H1 (cell line): ENCODE results near the gene RHBDL2. TPM values are rescaled to one million over a fixed set of nuclear protein-coding genes. Genes with fewer than 3 reads are reported as not detected.

Experiments used
- ASH2L ChIP-seq: fragments of 200-600, 300-600 bp; sonication (generic); IDR thresholded peaks from one replicate; pipeline ENCODE4 v1.7.1; 2017; ENCODE audit warnings: low read length
- CBX8 ChIP-seq: fragments of 300-800, 300-1000 bp; sonication (generic); IDR thresholded peaks from 2 replicates; pipeline ENCODE4 v1.7.1; 2016; ENCODE audit warnings: low read depth, low read length, borderline replicate concordance
- EP300 ChIP-seq, 2 experiments: IDR thresholded peaks; 1 replicate in 1 of 2; 2 replicates in 1 of 2; pipeline ENCODE4 v1.6.1; 2011 to 2012; ENCODE audit warnings: low read depth in 2 of 2, low read length in 2 of 2, mild to moderate bottlenecking in 2 of 2, borderline replicate concordance in 1 of 2, inconsistent platforms in 1 of 2, moderate library complexity in 1 of 2
- FOSL1 ChIP-seq: IDR thresholded peaks from 2 replicates; pipeline ENCODE4 v1.6.1; 2011; ENCODE audit warnings: mild to moderate bottlenecking, low read depth, low read length, moderate library complexity; ENCODE audit not compliant: insufficient read depth
- JUND ChIP-seq: IDR thresholded peaks from 2 replicates; pipeline ENCODE4 v1.6.1; 2011; ENCODE audit warnings: mild to moderate bottlenecking, improper control_type of control experiment, low read length
- MAFK ChIP-seq: IDR thresholded peaks from 2 replicates; pipeline ENCODE4 v1.6.1; 2012; ENCODE audit warnings: low read depth, mild to moderate bottlenecking, improper control_type of control experiment, low read length
- SP1 ChIP-seq: IDR thresholded peaks from 2 replicates; pipeline ENCODE4 v1.6.1; 2011; ENCODE audit warnings: low read depth, low read length
- polyA plus RNA-seq, 7 experiments: library from polyadenylated mRNA; depleted of rRNA in 3 of 7; stranded (reverse) in 5 of 7; unstranded in 2 of 7; fragments of >200 nt in 5 of 7; fragments of 200-250 nt in 2 of 7; gene quantifications; 1 replicate in 5 of 7; 2 replicates in 1 of 7; 4 replicates in 1 of 7; pipeline versions ENCODE4 v1.2.1 to v1.2.3, GENCODE V29; 2011 to 2013; ENCODE audit warnings: missing spikeins in 2 of 7, mixed read lengths in 2 of 7
- total RNA-seq: library from RNA; stranded (reverse); fragmentation: NEBNext Ultra II Directional; extraction: Animal tissue kit (Norgen Biotek cat#: 25700); gene quantifications from 2 replicates; pipeline ENCODE4 v1.2.1, GENCODE V29; 2021
- TF ChIP-seq, protein P1 (sequence below): IDR thresholded peaks from 2 replicates; pipeline ENCODE4 v1.6.1; 2012; ENCODE audit warnings: inconsistent platforms

RHBDL2 gene
- total and polyA plus RNA-seq, 2 of the 8 experiments (the other 6 are each of a cell fraction or from before 2014, with no cell fraction given), result 0.42 to 0.84 TPM

DNA sequence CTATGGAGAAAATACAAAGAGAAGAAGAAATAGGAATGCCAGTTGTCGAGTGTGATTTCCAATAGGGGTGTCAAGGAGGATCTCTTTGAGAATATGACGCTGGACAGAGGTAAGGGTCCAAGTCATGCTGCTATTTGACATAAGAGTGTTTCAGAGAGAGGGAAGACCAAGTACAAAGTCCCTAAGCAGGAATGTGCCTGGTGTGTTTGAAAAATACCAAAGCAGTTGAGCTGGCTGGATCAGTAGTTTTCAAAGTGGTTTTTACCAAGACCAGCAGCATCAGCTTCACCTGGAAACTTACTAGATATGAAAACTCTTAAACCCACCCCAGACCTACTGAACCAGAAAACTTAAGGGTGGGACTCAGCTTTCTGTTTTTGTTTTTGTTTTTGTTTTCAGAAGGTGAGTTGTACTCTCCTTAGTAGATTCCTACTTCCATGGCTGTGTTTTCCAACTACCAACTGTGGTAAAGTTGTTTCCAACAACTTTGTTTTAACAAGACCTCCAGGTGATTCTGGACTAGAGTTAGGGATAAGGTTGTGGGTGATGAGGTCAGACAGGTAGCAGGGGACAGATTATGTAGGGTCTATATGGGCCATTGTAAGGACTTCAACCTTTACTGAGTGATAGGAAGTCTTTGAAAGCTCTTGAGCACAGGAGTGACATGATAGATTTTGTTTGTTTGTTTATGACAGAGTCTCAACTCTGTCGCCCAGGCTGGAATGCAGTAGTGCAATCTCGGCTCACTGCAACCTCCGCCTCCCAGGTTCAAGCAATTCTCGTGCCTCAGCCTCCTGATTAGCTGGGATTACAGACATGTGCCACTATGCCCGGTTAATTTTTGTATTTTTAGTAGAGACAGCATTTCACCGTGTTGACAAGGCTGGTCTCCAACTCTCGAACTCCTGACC, 53.0 kb downstream of the RHBDL2 start (continued):
- TF ChIP-seq, protein P1, sequence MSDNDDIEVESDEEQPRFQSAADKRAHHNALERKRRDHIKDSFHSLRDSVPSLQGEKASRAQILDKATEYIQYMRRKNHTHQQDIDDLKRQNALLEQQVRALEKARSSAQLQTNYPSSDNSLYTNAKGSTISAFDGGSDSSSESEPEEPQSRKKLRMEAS, result no peak
- no peak for TF ChIP-seq CBX8
- TF ChIP-seq FOSL1, result no peak
- no peak for TF ChIP-seq JUND
- TF ChIP-seq SP1, result no peak
- TF ChIP-seq MAFK, result no peak
- no peak for TF ChIP-seq EP300 (IDR thresholded peaks at IDR 0.05; ENCODE audit: borderline replicate concordance in 1 of 2, low read depth in 2 of 2, low read length in 2 of 2)
- no peak for TF ChIP-seq ASH2L
- TF ChIP-seq, all 59 proteins: peak for 0
